Urothelium cell line (cell line): Measurements from ENCODE around the gene FOXA2.
"Not testable (repeated sequence)": the region's sequence is repeated elsewhere in the genome, so short reads cannot be mapped to it uniquely, and the experiment has no call there.

ENCODE experiments used
- DNase-seq: peaks from one replicate; pipeline ENCODE4 v3.0.0; 2011; ENCODE audit warnings: low spot score, mixed read lengths
- FAIRE-seq: peaks from 2 replicates; lab custom pipeline; 2011; peaks lifted over from hg19 to GRCh38; lab: Jason Lieb, UNC

Gene FOXA2

DNA sequence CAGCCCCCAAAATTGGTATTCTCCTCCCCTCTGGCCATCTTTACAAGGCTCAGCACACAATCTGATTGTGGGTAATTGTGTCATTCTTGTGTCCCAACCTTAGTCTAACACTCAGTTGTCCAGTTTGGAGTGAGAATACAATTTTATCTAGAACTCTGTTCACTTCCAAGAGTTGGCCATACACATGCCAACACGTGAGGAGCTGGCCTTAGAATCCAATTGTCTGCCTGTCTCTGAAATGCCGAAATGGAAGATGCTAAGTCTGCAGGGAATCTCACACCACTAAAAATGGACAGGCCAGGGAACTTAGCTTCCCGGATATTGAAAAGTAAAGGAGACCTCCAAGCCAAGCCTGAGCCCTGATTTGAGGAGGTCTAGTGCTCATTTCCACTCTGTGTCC lies 12.3 kb downstream of the FOXA2 start:
- FAIRE-seq (no peak), DNase-seq (no peak)

DNA sequence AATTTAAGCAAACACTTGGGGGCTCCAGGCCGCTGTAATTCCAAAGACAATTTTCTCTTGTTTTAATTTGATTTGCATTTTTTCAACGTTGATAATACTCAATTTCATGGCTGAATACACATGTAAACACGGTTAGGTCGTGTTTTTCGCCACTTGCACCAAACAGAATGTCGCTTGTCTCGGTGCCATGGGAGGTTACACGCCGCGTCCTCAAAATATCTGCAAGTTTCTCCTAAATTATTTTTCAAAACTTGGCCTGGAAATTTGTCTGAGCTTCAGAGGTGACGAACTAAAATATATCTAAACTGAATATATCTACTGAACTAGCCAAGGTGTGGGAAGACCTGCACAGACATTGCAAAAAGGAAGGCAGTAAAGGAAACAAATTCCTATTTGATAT lies 15.0 kb downstream of the FOXA2 start:
- no peak for DNase-seq
- no peak for FAIRE-seq

DNA sequence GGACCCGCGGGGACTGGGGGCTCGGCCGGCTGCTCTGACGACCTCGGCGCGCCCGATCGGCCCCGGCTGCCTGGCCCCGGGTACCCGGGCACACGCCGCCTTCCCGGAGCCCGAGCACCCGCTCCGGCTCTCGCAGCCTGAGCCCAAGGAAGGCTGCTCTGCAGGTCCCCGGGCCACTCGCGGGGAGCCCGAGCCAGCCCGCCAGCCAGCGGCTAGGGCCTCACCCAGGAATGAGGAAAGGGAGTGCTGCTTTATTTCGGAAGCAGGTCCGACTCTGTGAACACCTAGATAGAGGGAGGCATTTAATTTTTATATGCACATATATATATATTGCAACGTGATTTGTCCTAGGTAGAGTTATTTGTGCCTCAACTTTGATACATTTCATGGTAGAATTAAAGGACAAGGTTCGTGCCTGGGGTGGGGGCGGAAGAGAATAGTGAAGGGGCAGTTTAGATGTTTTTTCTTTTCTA lies 15.5 kb downstream of the FOXA2 start:
- no peak for FAIRE-seq
- DNase-seq = no peak

DNA sequence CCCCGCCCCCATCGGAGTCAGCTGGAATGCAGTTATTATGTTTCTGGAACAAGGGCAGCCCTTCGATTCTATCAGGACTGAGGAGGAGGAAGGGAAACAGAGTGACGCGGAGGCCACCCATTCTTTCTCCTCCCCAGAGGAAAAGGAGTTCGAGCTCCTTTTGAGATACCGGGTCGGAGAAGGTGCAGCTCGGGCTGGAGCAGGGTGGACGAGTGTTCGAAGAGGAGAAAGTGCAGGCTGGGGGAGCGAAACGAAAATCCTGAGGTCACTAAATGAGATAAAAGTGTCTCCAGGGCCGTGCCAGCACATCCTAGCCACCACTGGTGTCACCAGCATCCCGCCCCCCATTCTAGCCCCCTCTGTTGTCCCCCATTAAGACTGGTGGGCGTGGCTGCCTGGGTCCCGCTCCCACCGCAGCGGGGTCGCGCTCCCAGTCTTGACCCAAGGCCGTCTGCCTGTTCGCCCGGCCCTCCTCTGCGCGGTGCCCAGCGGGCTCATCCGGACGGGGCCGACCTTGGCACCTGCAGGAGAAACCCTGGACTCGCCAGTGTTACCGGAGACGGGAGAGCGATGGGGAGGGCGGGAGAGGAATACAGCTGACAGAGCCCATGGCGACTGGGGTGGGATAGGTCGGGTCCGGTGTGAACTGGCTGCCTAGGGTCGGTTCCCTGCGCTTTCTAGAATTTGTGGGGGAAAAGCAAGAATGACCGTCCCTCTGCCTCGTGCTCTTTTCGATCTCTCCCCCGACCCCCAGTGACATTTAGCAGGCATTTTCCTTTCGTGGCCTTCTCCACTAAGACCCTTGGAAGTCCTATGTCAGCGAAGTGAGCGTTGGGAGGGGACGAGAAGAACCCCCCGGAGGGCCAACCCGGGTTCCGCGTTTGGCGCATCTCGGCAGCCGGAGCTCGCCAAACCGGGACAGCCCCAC lies 16.2 kb downstream of the FOXA2 start:
- DNase-seq (no peak), FAIRE-seq (no peak)

DNA sequence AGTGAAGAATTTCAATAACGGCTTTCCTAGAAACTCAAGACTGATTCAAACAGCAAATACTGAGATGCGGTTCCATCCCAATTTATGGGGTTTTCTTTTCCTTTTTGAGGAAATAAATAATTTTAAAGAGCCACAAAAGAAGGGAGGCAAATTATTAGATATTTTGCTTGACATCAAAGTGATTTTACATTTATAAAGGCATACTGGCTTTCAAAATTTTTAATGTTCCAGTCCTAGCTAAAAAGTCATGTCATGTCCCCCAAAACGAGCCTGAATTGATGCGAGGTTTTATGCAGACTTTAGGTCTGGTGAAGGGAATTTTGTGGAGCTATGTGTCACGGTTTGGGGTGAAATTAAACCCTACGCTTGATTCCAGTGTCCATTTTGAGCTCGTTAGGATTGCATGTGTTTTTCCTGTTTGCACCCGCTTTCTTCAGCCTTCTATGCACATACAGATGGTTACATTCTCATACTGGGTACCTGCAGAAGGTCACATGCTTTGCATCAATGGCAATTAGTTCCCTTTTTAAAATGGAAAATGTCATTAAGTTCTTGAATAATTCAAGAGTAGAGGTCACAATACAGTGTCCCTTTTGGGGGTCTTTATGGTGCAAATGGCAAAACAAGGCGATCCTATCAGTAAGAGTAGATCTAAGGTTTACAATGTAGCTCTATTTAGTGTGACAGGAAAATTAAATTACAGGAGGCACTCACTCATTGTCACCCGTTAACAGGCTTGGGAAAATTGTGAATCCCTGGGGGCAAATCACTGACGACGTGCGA lies 17.3 kb downstream of the FOXA2 start:
- FAIRE-seq = no peak
- no peak for DNase-seq

DNA sequence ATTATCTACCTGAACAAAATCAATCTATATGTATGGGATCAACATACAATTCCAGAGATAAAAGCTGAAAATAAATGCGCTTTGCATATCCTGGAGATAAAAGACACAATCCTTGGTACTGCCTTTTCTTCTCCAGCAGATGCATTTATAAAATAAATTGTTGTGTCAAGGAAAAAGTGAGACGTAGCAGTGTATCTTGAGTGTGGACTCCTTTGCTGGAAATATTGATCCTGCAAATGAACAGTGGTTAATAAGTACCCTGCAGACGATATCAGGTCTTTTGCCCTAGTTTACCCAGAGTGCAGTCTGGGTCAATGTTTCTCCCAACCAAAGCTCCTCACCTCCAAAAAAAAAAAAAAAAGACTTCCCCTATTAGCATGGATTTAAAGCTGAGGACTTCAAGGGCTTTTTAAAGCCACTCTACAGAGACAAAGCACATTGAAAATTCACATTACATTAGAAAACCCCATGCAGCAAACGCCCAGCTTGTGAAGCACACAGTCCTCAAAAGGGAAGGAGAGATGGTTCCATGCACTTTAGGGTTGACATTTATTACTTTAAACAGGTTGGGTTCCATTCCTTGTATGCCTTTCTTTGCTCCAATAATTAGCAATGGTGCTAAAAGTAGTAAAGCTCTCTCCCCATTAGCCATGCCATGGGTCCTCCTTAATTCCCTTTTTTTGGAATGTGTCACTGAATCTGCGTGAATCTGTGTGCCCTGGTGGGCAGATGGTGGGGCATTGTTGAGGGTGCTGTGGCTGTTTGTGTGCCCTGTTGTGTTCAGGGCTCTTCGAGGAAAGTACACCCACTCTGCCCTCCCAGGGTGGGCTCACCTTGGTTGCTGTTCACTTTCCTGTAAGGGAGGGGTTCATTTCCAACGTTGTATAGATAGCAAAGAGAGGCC lies 21.1 kb downstream of the FOXA2 start:
- DNase-seq (no peak), FAIRE-seq (no peak)

DNA sequence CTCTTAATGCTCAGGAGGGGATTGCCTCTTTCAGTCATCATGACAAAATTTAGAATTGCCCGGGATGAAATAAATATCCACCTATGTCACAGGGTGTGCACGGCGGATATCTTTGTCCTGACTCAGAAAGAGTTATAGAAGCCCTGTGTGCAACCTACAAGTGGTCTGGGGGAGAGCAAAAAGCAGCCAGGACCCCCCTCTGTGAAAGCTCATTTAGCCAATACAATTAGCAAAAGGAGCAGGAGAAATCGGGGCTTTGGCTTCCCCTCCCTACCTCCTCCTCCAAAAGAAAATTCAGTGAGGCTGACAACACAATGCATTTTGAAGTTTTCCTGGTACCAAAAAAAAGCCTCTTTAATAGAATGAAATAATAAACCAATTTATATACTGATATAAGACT lies 21.8 kb downstream of the FOXA2 start:
- no peak for FAIRE-seq
- DNase-seq = no peak

DNA sequence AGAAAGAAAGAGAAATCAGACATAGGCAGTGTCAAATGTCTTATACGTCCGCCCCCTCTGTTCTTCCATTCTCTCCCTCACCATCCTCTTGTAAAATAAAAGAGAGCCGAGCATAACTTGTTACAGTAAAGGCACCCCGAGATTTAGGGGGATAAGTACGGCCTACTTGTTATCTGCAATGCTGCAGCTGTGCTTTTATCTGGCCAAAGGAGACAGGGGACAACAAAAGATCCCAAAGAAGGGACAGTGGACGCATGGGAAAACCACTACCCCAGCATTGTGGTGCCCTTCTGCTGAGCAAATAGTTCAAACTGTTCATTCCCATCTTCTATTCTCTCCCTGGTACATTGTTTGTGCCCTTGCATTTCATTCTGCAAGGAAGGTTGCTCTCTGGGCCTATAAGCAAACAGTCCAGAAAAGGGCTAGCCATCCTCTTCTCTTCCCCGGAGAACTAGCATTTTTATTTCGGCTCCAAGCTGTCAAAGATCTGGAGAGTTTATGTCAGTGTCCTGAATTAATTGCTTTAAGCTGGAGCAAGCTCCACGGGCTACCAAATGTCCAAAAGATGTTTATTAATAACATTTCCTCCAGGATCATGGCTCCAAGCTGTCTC lies 22.3 kb downstream of the FOXA2 start:
- no peak for FAIRE-seq

DNA sequence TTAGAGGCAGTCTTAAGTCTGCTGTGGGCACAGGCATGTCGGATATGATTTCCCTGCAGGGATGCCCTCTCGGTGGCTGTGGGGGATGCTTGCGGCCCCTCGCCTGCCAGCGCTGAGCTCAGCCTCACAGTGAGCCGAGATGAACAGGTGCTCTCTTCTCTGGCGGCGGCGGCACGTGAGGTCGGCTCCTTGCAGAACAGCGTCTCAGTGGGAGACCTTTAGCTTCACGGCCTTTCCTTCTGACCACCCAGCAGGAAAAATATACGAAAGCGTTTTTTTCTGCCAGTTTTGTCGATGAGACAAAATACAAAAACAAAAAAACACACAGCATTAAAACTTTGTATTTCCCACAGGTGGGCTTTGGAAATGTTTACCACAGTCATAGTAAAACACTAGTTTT lies 23.6 kb downstream of the FOXA2 start:
- FAIRE-seq (no peak), DNase-seq (no peak)

More for the DNA sequence above, 22.3 kb downstream of the FOXA2 start:
- DNase-seq = no peak

DNA sequence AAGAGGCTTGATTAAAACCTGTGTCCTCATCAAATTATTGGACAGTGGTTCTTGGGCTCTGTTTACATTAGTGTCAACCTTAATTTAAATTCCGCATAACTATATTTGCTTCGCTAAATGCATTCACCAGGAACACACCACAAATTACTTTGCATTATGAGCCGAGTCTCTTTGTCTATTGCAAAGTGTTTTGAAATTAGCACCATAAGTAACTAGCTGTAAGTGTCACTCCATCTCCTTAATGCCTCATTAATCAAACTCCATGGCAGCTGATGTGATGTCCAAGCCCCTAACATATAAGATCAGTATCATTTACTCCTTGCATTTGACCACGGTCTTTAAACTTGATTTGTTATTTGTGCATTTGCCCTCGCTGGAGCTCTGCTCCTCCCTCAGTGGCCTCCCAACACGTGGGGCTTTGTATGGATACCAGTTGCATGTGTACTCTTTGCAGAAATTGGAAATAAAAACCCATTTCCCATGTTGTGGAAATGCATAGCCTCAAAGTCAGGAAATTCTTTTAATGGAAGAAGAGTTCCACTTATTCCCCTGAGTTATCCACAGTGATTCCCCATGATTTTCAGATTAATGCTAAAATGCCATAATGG lies 24.6 kb downstream of the FOXA2 start:
- FAIRE-seq = no peak

DNA sequence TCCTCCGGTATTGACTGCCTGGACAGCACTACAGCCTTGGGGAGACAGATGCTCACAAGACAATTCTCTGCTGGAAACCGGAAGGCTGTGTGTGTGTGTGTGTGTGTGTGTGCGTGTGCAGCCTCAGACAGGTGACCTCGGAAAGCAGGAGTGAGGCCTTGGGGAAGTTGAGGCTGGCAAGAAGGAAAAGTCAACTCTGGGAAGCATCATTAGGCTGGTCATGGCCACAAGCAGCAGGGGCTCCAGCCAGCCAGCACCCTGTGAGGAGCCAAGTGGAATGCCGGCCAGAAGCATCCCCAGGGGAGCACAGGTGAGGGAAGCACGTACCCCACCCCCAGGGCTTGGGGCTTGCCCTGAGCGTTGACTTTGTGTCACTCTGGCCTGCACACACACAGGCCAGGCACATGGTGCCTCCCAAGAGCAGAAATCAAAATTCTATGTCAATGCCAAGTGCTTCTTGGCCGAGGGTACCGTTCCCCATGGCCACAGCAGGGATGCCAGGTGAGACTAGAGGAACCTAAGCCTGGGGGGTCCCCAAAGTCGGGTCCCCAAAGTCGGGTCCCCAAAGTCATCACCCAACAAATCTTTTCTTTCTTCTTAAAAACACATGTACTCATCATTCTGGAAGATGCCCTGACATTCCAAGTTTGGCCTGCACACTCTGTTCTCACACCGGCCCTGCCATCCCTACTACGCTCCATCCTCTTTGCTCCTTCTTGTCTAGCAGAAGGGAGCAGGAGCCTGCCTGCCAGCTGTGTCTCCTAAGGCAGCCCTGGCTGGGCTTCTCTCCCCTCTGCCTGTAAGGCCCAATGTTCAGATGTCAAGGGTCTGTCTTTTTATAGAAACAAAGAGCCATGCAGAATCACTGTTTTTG lies 26.7 kb downstream of the FOXA2 start:
- no peak for DNase-seq
- FAIRE-seq = no peak

More for the DNA sequence above, 24.6 kb downstream of the FOXA2 start:
- DNase-seq = no peak

DNA sequence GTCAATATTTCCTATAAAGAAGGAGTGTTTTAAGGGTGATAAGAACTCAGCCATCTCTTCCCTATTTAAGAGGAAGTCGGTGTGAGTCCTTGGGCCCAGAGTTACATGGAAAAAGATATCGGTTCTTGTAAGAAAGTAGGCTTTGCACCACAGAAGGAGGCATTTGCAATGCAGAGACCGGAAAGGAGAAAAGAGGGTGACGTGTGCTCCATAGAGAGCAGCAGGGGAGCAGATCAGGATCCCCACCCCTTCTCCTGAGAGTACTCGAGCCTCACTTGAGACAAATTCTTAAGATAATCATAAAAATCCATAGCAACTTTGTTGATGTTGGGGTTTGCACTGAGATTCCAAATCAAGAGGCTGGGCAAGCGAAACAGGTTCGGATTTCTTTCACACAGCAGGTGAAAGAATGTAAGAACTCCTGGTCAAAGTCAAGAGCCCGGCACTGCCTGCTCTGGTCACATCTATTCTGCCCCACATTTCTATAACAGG lies 27.8 kb downstream of the FOXA2 start:
- DNase-seq = no peak
- FAIRE-seq = no peak

DNA sequence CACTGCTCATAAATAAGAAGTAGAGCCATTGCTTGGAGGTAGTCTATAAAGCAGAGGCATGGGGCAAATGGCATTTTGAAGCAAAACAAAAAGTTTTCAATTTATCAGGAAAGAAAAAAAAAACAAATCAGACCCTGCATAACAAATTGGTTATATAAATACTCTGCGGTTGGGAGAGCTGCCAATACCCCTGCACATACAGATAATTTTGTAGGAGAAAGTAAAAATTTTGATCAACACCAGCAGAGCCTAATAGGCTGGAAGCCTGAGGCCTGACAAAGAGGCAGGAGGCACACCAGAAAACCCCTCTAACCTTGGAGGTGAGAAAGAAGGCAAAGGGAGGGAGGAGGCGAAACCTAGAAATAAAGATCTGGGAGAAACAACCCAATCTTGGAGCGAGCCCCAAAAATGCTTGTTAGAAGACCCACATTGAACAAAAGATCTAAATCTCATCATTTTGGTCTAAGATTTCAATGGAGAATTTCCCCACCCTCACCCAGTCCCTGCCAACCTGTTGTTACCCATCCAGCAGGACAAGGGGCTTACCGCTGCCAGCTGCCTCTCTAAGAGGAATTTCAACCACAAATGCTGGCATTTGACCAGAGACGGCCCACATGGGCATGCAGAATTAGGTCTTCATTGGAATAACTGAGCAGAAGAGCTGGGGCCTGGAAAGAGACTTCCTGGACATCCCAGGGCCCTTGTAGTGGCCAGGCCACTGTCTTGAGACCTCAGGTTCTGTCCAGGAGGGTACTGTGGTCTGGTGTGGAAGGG lies 28.4 kb downstream of the FOXA2 start:
- FAIRE-seq = no peak
- peak; percentile 15 for DNase-seq

DNA sequence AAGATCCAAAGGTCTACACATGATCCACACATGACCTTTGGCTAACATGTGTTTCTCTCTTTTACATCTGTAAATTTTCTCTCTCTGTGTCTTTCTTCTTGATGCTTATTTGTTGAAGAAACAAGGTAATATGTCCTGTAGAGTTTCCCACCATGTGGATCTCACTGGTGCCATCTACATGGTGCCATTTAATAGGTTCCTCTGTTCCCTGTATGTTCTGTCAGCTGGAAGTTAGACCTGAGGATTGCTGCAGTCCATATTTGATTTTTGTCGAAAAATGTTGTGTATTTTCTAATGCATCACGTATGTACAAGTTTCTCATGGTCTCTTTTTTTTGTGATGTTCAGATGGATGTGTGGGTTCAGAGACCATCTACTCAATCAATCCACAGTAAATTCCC lies 30.0 kb downstream of the FOXA2 start:
- FAIRE-seq (no peak), DNase-seq (no peak)

DNA sequence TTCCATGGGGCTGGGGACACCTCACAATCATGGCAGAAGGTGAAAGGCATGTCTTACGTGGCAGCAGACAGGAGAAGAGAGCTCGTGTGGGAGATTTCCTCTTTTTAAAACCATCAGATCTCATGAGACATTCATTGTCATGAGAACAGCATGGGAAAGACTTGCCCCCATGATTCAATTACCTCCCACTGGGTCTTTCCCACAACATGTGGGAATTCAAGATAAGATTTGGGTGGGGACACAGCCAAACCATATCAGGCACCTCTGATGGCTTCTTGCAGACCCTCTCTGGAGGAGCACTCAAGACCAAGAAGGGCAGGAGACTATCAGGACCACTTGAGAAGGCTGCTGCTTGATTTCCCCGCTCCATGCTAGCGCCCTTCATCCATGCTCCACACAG lies 33.9 kb downstream of the FOXA2 start:
- not testable (repeated sequence) for FAIRE-seq, DNase-seq

DNA sequence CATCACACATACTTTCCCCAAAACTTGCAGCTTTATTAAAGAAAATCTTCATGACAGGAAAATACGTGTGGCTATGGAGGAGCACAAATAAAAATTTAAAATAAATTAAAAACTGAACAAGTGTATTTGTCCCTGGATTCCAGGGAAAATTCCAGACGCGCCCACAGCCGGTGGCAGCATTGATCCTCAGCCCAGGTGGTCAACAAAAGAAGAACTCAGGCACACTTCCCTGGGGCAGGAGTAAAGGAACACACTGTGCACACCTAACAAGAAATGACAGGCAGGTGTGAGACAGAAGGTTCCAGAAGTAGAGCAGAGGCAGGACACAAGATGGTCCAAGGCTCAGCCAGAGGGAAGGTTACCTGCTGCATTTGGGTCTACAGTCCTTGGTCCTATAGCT lies 36.3 kb downstream of the FOXA2 start:
- DNase-seq (no peak), FAIRE-seq (no peak)

DNA sequence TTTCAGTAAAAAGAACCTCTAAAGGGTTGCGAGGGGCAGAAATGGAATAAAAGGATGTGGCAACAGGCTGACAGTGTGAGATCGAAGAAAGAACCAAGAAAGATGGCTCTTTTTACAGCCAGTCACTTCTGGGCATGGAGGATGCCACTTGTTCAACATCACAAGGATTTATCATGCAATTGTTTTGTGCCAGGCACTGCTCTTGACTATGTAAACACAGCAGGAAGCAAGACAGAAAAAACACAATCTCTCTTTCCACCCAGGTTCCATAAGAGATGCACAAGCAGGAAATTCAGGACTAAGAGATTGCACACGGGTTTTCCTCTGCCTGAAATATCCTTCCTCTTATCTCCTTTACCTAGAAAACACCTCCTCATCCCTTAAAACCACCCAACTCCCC lies 38.0 kb downstream of the FOXA2 start:
- DNase-seq = no peak
- FAIRE-seq = no peak

DNA sequence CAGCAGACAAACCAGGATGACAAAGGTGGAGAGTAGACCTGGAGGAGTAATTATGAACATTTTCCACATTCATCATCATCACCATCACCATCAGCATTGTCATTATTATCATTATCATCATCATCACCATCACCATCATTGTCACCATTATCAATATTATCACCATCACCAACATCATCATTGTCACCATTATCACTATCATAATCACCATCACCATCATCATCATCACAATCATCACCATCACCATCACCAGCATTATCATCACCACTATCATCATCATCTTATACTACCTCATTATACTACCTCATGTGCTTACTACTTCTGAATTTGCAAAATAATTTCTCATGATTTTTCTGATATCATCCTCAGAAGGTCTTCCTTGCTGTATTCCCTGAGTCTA lies 39.3 kb downstream of the FOXA2 start:
- FAIRE-seq = no peak
- no peak for DNase-seq
